ENCODE measurements around the gene NOCT.
"Not testable (repeated sequence)": the region's sequence is repeated elsewhere in the genome, so short reads cannot be mapped to it uniquely, and the experiment has no call there.

Gene NOCT, protein sequence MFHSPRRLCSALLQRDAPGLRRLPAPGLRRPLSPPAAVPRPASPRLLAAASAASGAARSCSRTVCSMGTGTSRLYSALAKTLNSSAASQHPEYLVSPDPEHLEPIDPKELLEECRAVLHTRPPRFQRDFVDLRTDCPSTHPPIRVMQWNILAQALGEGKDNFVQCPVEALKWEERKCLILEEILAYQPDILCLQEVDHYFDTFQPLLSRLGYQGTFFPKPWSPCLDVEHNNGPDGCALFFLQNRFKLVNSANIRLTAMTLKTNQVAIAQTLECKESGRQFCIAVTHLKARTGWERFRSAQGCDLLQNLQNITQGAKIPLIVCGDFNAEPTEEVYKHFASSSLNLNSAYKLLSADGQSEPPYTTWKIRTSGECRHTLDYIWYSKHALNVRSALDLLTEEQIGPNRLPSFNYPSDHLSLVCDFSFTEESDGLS

DNA sequence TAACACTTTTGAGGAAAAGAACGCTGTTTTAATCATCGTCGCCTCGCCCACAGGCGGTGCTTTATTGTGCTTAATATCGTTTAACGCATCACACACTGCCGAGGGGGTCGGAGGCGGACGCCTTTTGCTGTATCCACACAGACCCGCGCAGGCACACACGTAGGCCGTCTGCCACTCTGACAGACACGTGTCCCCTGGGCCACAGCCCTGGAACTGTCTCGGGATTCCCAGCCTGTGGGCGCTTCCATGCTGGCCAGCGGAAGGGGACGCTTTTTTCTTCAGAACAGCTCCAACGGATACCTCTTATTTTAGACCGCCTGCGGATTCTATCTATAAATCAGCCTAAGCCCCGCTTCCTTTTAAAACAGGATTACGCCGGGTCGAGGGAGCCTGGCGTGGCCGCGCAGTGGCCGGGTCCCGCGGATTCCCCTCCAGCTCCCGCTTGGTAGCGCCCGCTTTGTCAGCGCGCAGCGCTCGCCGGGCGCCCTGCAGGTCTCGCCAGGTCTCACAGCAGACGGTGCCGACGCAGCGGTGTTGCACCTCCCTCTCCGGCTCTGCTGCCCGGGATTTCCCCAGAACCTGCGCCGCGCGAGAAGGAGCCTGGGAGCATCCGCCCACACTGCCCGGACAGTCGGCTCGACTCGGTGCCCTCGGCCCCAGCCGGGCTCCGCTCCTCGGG is at the start of gene NOCT:
TSS of gene NOCT (plus strand) at position 513 of the 679 bp plus-strand sequence. CDS start 201 bp downstream, outside the sequence.
- DNase-seq (ENCODE audit: low read depth), result peak; percentile 85

DNA sequence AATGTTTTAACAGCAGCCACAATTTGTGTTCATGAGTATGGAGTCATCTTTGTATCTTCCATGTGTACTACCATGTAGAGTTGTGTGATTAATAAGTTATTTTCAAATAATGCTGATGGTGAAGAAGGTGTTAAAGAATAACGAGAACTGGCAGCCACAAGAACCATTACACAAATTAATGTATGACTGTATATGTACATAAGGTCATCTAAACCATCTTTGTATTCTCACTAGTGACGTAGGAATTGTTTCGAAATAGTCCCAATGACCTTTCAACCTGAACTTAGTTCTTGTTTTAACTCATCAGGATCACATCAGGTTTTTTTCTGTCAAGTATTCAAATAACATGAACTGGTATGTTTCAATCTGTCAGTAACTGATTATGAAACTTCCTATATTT is 48.3 kb upstream of the NOCT start:
- no peak for DNase-seq (ENCODE audit: low read depth)

DNA sequence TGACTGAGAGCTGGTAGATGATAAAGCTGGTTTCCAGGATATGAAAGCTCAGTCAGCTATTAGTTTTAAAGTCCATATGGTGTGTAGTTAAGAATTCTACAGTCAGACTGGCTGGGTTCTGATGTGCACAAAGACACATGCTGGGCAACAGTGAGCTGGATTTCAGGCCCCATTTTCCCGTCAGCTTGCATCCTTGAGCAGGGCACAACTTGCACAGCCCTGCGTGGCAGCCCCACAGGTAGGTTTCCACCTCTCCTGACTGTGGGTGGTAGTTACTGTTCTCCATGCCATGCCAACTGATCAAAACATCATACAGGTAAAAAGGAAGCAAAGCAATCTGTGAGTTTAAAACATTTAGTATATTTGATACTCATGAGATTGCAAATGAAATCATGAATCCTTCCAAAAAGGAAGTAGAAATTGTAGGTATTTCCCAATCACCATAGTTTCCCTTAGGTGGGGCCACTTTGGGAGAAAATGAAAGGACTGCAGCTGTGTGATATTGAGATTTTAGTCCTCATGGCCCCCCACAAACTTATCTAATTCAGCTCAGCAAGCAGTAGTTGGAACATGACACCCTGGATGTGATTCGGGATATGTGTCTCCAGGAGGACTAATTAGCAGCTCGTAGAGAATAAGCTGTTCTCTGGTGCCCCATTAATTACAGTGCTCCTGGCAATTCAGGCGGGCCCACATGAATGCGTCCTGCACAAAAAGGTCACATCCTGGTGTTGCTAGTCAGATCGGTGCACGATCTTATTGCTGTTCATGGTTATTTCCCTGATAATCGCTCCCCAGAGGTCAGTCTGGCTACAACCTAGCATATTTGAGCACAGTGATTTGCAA is 42.4 kb upstream of the NOCT start:
- DNase-seq (ENCODE audit: low read depth), result no peak

DNA sequence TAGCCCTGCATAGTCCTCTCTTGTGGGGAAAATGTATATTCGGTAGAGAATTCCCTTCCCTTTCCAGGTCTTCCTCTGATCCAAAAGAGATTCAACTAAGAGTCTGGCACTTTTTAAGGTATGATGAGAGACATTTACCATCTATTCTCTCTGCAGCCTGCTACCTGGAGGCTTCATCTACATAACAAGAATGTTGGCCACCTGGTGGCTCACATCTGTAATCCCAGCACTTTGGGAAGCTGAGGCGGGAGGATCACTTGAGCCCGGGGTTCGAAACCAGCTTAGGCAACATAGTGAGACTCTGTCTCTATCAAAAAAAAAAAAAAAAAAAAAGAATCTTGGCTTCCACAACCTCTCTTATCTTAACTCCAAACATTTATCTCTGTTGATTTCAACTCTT is 40.4 kb upstream of the NOCT start:
- no peak for DNase-seq (ENCODE audit: low read depth)

DNA sequence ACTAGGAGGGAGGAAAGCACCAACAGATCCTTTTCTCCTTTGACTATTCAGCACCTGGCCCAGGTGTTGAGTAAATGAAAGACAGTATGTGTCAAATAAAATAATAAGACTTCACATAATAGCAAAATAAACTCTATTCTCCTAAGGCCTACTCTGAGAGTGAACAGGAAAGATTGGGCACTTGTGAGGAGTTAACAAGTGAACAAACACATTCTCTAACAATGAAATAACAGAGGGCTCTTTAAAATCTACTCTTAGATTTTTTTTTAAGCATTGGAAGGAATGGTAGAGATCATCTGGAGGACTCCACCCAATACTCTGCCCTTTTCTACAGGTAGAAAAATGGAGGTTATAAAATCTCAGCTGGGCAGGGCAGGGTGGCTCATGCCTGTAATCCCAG is 39.1 kb upstream of the NOCT start:
- DNase-seq (ENCODE audit: low read depth), result no peak

DNA sequence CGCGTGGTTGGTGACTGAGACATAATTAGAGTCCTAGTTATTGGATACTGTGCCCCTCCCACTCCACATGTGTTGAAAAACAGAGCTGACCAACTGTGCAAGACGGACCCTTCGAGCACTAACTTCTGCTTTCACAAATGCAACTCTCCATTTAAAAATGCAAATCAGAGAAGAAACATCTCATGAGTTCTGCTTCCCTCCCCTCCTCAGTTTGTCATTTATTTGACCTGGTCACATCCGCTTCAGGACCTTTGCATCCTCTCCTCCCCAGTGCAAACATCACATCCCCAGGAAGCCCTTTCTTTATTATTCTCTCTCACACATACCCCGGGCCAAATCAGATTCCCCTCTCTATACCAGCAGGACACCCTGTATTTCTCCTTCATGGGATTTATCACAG is 38.1 kb upstream of the NOCT start:
- no peak for DNase-seq (ENCODE audit: low read depth)

DNA sequence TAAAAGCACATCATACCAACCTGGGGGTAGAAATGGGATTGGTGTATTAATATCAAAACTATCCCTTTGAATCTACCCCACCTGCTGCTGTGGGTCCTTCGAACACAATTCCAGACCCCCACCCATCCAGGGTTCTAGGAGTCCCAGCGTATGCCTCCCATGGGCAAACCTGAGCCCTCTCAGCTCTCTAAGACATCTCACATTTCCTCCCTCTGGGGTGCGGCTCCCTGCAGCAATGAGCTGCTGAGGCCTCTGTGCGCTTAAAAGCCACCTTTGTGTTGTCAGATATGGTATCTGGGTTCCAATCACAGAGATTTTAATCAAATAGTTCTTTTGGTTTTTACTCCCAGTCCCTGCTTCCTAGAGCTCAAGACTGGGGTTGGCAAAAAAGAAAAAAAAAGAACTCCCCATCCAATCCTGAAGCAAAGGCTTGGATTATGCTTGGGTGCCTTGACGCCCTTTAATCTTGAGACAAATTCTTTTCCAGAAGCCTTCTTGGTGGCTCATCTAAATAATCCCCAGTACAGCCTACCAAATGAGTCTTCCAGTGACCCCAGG is 37.5 kb upstream of the NOCT start:
- DNase-seq (ENCODE audit: low read depth), result no peak

DNA sequence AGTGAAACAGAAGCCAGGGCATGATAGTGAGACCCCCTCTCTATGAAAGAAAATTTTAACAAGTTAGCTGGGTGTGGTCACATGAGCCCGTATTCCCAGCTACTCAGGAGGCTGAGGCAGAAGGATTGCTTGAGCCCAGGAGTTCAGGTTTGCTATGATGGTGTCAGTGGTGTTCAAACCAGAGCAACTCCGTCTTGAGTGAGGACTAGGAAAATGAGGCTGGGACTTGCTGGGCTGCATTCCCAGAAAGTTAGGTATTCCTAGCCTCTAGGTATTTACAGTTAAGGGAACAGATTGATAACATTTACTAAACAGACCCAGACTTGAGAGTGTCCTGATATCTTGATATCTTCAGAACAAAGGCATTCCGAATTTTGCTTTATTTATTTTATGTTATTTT is 37.0 kb upstream of the NOCT start:
- DNase-seq (ENCODE audit: low read depth), result no peak

DNA sequence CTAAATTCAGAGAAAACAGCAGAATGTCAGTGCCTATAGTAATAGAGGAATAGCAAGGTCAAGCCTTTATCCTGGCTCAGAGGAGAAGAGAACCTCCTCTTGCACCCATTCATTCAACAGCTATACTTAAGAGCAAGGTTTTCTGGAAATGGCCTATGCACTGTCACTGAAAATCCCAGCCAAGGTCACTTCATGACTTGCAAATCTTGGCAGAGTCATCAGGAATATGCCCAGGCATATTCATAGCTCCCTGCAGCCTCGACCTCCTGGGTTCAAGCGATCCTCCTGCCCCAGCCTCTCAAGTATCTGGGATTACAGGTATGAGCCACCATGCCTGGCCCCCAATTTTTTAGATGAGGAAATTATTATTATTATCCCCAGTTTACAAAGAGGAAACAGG is 35.8 kb upstream of the NOCT start:
- DNase-seq (ENCODE audit: low read depth), result no peak

DNA sequence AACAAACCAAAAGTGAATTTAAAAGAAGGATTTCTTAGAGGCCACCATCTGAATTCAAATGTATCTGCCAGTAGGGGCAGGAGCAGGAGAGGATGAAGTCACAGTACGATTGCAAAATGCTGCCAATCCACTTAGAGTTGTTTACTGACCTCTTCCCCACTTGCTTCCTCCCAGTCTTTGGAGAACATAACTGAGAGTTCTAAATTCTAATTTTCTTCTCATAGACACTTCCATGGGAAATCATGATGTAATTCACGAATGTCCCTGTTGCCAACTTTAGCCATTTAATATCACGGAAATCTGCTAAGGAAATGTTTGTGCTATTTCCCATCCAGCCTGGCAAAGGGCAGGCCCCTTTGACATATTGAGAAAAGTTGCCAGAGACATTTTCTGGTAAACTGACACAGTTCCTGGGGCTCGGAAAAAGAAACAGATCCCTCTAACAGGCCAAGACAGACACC is 33.6 kb upstream of the NOCT start:
- no peak for DNase-seq (ENCODE audit: low read depth)

DNA sequence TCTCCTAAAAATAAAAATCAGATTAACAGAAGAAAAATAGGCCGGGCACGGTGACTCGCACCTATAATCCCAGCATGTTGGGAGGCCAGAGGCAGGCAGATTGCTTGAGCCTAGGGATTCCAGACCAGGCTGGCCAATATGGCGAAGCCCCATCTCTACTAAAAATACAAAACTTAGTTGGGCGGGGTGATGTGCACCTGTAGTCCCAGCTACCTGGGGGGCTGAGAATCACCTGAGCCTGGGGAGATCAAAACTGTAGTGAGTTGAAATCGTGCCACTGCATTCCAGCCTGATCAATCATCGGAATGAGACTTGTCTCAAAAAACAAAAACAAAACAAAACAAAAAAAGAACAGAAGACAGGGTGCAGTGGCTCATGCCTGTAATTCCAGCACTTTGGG is 32.8 kb upstream of the NOCT start:
- no peak for DNase-seq (ENCODE audit: low read depth)

DNA sequence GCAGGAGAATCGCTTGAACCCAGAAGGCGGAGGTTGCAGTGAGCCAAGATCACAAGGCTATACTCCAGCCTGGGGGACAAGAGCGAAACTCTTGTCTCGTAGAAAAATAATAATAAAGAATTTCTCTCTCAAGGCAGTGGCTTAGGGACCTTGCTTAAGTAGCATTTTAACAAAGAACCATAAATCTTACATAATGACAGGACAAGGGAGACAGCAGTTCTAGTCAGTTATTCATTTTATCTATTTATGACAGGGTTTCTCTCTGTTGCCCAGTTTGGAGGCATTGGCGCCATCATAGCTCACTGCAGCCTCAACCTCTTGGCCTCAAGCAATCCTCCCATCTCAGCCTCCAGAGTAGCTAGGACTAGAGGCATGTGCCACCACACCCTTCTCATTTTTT is 31.9 kb upstream of the NOCT start:
- no peak for DNase-seq (ENCODE audit: low read depth)

DNA sequence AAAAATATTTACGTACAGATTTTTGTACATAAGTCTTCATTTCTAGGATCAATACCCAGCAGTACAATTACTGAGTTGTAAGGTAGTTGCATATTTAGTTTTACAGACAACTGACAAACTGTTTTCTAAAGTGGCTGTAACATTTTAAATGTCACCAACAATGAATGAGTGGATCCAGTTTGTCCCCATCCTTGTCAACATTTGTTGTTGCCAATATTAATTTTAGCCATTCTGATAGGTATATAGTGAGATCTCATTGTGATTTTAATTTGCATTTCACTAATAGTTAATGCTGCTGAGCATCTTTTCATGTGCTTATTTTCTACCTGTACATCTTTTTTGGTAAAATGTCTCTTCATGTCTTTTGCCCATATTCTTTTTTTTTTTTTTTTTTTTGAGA is 30.9 kb upstream of the NOCT start:
- no peak for DNase-seq (ENCODE audit: low read depth)

DNA sequence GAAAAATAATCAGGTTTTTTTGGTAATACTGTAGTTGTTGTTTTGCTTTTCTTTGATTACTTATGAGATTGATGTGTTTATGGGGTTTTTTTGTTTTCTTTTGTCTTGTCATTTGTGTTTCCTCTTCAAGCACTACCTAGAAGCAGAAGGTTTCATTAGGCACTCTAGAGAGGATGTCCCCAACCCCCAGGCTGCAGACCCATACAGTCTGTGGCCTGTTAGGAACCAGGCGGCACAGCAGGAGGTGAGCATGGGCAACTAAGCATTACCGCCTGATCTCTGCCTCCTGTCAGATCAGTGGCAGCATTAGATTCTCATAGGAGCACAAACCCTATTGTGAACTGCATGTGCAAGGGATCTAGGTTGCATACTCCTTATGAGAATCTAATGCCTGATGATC is 22.9 kb upstream of the NOCT start:
- no peak for DNase-seq (ENCODE audit: low read depth)

DNA sequence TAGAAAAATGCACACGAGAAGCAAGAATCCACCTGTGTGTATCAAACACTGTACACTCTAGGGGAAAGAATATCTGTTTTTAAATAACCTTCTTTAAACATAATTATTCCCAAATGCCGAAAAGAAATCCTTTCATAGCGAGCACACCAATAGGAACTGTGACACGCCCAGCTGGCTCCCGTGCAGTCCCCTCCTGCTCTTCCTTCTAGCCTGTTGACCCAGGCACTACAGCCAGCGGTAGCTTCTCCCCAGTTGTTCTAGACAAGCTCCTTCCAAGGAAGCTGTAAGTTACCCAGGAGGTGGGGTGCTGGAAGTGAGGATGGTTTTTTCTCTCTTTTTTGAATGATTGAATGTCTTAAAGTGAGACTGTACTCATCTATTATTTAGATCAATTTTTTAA is 19.5 kb upstream of the NOCT start:
- DNase-seq (ENCODE audit: low read depth), result no peak

DNA sequence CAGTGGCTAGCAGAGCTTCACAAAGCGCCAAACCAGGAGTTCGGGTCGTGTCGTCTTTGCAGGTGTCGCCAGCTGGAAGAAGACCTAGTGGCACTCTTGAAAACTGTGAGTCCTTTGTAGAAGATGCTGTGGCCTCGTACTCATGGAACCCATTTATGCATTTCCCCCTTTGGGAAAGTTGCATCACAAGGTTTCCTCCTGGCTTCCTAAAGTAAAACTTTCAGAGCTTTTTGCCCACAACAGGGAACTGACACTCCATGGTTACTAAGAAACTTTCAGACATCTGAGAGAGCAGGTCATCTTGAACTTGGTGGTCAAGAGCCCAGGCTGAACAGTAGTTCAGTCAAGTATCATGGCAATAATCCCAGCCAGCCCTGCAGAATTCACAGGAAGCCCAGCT is 15.9 kb upstream of the NOCT start:
- DNase-seq (ENCODE audit: low read depth), result no peak

DNA sequence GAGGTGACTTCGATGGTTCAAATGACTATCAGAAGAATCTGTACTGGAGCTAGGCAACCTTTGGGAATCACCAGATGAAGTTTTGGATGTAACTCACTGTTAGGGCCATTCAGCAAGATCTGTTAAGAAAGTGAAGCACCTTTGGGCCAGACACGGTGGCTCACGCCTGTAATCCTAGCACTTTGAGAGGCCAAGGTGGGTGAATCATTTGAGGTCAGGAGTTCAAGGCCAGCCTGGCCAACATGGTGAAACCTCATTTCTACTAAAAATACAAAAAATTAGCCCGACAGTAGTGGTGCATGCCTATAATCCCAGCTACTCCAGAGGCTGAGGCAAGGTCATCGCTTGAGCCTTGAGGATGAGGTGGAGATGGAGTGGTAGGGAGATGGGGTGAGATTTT is 15.4 kb upstream of the NOCT start:
- not testable (repeated sequence) for DNase-seq (ENCODE audit: low read depth)

DNA sequence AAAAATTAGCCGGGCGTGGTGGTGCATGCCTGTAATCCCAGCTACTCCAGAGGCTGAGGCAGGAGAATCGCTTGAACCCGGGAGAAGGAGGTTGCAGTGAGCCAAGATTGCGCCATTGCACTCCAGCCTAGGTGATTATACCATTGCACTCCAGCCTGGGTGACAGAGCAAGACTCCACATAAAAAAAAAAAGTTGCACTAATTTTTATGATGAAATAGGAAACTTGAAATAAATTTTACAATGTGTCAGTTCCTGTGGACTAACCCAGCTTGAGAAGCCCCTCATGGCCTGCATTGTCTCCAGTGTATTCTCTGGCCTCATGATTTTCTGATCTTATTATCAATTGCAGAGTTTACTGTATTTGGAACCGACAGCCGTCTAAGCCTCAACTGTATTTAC is 14.2 kb upstream of the NOCT start:
- not testable (repeated sequence) for DNase-seq (ENCODE audit: low read depth)

DNA sequence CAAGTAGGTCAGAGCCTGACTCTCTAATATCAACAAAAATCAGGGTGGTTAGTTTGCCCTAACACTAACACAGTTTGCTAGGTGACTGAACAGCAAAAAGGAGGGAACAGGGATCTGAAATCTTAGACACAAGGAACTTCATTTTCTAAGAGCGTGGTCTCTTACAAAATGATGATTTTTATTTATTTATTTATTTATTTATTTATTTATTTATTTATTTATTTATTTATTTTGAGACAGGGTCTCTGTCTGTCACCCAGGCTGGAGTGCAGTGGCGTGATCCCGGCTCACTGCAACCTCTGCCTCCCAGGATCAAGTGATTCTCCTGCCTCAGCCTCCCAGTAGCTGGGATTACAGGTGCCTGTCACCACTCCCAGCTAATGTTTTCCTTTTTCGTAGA is 11.9 kb upstream of the NOCT start:
- not testable (repeated sequence) for DNase-seq (ENCODE audit: low read depth)

DNA sequence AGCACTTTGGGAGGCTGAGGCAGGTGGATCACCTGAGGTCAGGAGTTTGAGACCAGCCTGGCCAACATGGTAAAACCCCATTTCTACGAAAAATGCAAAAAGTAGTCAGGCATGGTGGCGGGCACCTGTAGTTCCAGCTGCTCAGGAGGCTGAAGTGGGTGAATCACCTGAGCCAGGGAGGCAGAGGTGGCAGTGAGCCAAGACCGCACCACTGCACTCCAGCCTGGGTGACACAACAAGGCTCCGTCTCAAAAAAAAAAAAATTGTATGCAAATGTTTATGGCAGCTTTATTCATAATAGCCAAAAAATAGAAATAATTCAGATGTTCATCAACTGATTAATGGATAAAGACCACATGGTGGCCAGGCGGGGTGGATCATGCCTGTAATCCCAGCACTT is 9.8 kb upstream of the NOCT start:
- no peak for DNase-seq (ENCODE audit: low read depth)

DNA sequence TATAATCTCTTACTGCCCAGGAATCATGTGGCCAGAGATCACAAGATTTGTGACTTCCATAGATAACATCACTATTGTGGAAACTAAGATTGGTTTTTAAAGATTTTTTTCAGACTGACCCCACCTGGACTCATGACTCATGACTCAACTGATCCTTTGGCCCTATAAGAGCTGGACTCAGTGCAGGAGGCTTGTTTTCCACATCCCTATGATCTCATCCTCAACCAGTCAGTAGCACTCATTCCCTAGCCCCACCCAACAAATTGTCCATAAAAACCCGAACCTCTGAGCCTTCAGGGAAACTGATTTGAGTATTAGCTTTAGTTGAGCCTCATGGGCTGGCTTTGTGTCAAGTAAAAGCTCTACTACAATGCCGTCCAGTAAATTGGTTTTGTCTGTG is 7.9 kb upstream of the NOCT start:
- no peak for DNase-seq (ENCODE audit: low read depth)

DNA sequence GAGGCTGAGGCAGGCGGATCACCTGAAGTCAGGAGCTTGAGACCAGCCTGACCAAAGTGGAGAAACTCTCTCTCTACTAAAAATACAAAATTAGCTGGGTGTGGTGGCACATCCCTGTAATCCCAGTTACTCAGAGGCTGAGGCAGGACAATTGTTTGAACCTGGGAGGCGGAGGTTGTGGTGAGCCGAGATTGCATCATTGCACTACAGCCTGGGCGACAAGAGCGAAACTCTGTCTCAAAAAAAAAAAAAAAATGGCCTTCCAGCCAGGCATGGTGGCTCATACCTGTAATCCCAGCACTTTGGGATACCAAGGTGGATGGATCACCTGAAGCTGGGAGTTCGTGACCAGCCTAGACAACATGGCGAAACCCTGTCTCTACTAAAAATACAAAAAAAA is 7.3 kb upstream of the NOCT start:
- not testable (repeated sequence) for DNase-seq (ENCODE audit: low read depth)

All from activated gamma-delta T cell treated with anti-CD3 and anti-CD28 coated beads, Interleukin-2, amount 50 U/mL, for 16 hours (primary cell).